Right lobe of liver (tissue), 4 donors: ENCODE results near the gene TMEM140.

Experiments
- POLR2A ChIP-seq: fragments of 450-650 bp; IDR thresholded peaks from one replicate; pipeline ENCODE4 v1.6.1; 2017; ENCODE audit warnings: antibody characterized with exemption, mild to moderate bottlenecking
- TF ChIP-seq, protein P1 (sequence below), 4 donors: fragments of 200-600 bp in 3 of 4; fragments of 450-650 bp in 1 of 4; IDR thresholded peaks; one replicate each; pipeline versions ENCODE4 v1.5.1 to v1.8.0; 2016 to 2022; ENCODE audit warnings: antibody characterized with exemption in 4 of 4, mild to moderate bottlenecking in 2 of 4
- donor health status: DM: no; HTN: no; CAD: no.
- donor health status: DM: no; HTN: no; CAD: no.
- donor health status: DM: no; HTN: yes; CAD: no.

- TF ChIP-seq, protein P1, sequence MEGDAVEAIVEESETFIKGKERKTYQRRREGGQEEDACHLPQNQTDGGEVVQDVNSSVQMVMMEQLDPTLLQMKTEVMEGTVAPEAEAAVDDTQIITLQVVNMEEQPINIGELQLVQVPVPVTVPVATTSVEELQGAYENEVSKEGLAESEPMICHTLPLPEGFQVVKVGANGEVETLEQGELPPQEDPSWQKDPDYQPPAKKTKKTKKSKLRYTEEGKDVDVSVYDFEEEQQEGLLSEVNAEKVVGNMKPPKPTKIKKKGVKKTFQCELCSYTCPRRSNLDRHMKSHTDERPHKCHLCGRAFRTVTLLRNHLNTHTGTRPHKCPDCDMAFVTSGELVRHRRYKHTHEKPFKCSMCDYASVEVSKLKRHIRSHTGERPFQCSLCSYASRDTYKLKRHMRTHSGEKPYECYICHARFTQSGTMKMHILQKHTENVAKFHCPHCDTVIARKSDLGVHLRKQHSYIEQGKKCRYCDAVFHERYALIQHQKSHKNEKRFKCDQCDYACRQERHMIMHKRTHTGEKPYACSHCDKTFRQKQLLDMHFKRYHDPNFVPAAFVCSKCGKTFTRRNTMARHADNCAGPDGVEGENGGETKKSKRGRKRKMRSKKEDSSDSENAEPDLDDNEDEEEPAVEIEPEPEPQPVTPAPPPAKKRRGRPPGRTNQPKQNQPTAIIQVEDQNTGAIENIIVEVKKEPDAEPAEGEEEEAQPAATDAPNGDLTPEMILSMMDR (IDR thresholded peaks at IDR 0.05) = no peak
- no peak for TF ChIP-seq POLR2A
These were observed 35.6 kb downstream of the TMEM140 start for GRCh38 chr7:135183478-135183877.
